Measurements from ENCODE around the gene ENTPD2. TPM values are rescaled to one million over a fixed set of nuclear protein-coding genes. Genes with fewer than 3 reads are reported as not detected.

Gene ENTPD2
- total and polyA plus RNA-seq, 9 of the 15 experiments (the other 6 are each of a cell fraction or from before 2014, with no cell fraction given), result 0.04 to 0.60 (median 0.14) TPM; not detected in 4

GRCh38 chr9:137029058-137029936 is 24.6 kb downstream of the ENTPD2 start (continued):
- TF ChIP-seq ZNF384 (IDR thresholded peaks at IDR 0.05; ENCODE audit: low read depth, low read length), result no peak
- TF ChIP-seq RAD51 (IDR thresholded peaks at IDR 0.05; ENCODE audit: borderline replicate concordance, low read depth), result no peak
- no peak for TF ChIP-seq THAP12 (CRISPR knock-in tag; IDR thresholded peaks at IDR 0.05)
- TF ChIP-seq TBP (optimal IDR thresholded peaks at IDR 0.05; ENCODE audit: low read depth, low read length), result peak; percentile 17
- TF ChIP-seq ATF1 (CRISPR knock-in tag; IDR thresholded peaks at IDR 0.05), result no peak
- TF ChIP-seq ATF1 (tag; IDR thresholded peaks at IDR 0.05), result peak; percentile 28; the same call in 1 of the 2 replicates
- no peak for TF ChIP-seq ZKSCAN8 (CRISPR knock-in tag; IDR thresholded peaks at IDR 0.05)
- TF ChIP-seq STAT6 (CRISPR knock-in tag; IDR thresholded peaks at IDR 0.05), result 0 out of 2 replicates have a peak, but pooled peaks have one; percentile 76
- TF ChIP-seq XRCC5 (IDR thresholded peaks at IDR 0.05; ENCODE audit: low read depth, low read length), result peak; percentile 77; the same call in 1 of the 2 replicates
- no peak for TF ChIP-seq E2F6 (IDR thresholded peaks at IDR 0.05; ENCODE audit: borderline replicate concordance in 1 of 2, extremely low read depth in 1 of 2, insufficient read depth in 1 of 2, insufficient read length in 1 of 2, low read depth in 1 of 2, low read length in 1 of 2, poor library complexity in 1 of 2, severe bottlenecking in 1 of 2)
- TF ChIP-seq ZNF740 (CRISPR knock-in tag; IDR thresholded peaks at IDR 0.05), result no peak; the same call in 1 of the 2 replicates
- no peak for TF ChIP-seq ZNF740 (tag; IDR thresholded peaks at IDR 0.05)
- TF ChIP-seq XRCC3 (IDR thresholded peaks at IDR 0.05), result no peak
- no peak for TF ChIP-seq TAL1 (IDR thresholded peaks at IDR 0.05)
- TF ChIP-seq ZNF668 (CRISPR knock-in tag; IDR thresholded peaks at IDR 0.05), result no peak
- TF ChIP-seq PRMT5 (CRISPR knock-in tag; IDR thresholded peaks at IDR 0.05), result no peak
- TF ChIP-seq ZBTB26 (CRISPR knock-in tag; IDR thresholded peaks at IDR 0.05), result no peak
- TF ChIP-seq ZNF41 (CRISPR knock-in tag; conservative IDR thresholded peaks at IDR 0.05), result no peak
- no peak for TF ChIP-seq PHB2 (IDR thresholded peaks at IDR 0.05; ENCODE audit: low read depth)

All from K562 (cell line).